HG02884 (cell line): Measurements from ENCODE around the gene OPCML.

Experiments
- ATAC-seq: cut with Tn5 transposase; IDR thresholded peaks from one replicate; pipeline ENCODE4 v1.9.1; 2021; ENCODE audit warnings: mild to moderate bottlenecking, moderate library complexity; ENCODE audit not compliant: unreplicated experiment

OPCML gene

GRCh38 chr11:133011604-133012003, 520.7 kb downstream of the OPCML start:
- no peak for ATAC-seq

- ATAC-seq, result no peak
These were observed 525.2 kb downstream of the OPCML start for GRCh38 chr11:133007027-133007584.

DNA sequence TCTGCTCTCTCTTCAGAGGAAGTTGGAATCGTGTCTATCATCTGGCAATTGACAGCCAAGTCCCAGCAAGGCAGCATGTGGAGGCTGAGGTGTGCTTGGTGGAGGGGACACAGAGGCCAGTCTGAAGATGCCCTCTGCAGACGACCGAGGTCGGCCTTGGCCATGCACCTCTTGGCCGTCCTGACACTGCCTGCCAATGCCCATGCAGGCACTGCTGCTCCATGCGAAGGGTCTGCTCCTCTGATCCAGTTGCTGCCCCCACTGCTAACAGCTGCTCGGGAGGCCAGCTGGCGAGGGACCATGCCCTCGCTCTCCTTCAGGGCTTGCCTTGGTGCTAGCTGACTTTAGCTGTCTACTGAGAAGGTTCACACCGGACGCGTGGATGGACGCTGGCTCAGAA, 527.9 kb downstream of the OPCML start:
- no peak for ATAC-seq

GRCh38 chr11:132999516-132999915, 532.8 kb downstream of the OPCML start:
- ATAC-seq, result no peak

DNA sequence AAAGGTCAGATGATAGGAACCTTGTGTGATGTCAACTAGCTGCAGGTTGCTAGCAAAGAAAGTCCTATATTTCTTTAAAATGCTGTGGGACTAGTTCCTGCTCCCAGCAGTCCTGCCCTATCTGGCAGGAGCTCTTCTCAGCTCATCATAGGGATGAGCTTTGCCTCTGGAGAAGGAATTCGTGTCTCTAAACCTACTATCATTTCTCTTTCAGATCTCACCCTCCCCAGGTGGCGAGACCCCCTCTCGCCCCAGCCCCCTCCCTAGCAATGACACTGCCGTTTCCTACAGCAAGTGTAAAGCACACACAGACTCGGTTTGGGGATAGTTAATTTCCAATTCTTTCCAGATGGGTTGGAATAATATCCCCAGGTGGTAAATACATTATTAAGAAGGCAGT, 533.3 kb downstream of the OPCML start:
- no peak for ATAC-seq

DNA sequence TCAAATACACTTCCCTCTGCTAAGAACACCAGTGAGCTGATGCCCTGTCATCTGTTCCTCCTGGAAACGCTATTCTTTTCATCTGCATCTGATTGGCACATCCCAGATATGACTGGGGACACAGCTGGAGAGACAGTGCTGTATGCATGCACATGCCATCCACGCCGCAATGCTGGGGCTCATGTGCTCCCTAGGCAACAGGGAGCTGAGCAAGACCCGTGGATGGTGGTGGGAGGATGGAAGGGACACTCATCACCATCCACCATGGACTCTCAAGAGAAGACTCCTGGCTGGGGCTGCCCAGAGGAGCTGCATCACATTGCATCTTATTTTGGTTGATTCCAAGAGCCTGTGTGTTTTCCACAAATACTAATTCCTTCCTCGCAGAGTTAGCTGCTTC, 534.9 kb downstream of the OPCML start:
- ATAC-seq, result no peak

GRCh38 chr11:132994966-132995365, 537.3 kb downstream of the OPCML start:
- no peak for ATAC-seq

- ATAC-seq, result no peak
These were observed 538.3 kb downstream of the OPCML start for GRCh38 chr11:132993991-132994502.

- no peak for ATAC-seq
These were observed 539.3 kb downstream of the OPCML start for GRCh38 chr11:132992838-132993631.

- no peak for ATAC-seq
These were observed 543.9 kb downstream of the OPCML start for GRCh38 chr11:132988411-132988810.

DNA sequence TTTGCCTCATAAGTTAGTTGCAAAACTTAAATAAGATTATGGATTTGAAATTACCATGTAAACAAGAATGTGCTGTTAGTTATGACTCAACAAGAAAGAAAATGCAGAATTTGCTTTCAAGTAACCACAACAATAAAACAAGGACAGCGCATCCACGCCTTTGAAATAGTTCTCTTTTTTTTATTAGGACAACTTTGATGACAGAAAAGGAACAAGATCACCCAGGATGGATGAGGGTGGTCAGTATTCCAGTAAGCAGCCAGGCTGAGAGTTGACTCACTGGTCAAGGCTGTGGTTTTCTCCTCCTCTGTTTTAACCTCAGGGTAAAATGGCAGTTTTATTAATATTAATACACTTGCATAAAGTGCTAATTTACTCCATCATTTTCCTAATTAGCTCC, 544.4 kb downstream of the OPCML start:
- ATAC-seq, result no peak

DNA sequence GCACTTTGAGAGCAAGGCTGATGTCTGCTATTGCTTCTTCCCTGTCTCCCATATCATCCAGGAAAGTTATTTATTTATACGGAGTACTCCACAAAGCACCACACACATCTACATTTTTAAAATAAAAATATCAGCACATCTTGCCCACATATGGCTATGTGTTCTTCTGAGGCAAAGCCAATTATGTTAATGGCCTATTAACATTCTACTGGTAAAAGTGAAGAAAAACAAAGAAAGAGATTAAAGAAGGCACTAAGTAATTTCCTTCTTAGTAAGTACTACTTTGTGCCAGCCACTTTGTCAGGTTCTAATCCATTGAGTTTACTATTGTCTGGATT, 548.7 kb downstream of the OPCML start:
- no peak for ATAC-seq

GRCh38 chr11:132982772-132983640, 549.3 kb downstream of the OPCML start:
- ATAC-seq, result no peak

DNA sequence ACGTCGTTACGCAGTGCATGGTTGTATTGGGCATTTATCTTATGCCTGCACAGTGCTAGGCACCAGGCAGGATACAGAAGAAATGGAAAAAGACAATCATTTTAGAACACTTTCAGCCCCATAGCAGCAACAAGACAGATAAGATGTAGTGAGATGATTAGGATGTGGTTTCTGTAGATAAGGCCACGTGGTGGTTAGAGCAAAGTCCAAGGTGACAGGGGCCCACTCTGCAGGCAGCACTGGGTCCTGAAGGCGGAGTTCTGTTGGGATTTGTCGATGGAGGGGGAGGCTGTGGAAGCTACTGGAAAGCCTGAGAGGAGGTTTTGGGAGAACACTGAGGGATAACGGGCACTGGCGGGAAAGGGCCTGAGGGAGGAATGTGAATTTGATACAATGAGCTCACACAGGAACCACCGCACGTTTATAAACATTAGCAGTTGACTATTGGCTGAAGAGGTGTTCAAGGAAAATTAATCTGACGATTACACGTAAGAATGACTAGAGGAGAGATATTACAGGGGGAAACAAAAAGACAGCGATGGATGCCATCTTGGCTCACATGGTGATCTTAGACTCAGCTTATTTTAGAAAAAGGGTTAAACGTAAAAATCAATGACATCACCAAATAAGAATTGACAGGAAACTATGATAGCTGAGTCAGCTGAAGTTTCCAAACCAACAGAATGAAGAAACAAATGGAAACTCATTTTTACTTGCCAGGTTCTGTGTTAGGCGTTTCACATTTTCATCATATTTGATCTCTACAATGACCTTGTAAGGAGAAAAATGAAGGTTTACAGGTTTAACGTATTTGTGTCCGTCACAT, 551.0 kb downstream of the OPCML start:
- no peak for ATAC-seq

- no peak for ATAC-seq
These were observed 551.6 kb downstream of the OPCML start for GRCh38 chr11:132980670-132981069.

- ATAC-seq, result no peak
These were observed 554.6 kb downstream of the OPCML start for GRCh38 chr11:132977746-132978145.

DNA sequence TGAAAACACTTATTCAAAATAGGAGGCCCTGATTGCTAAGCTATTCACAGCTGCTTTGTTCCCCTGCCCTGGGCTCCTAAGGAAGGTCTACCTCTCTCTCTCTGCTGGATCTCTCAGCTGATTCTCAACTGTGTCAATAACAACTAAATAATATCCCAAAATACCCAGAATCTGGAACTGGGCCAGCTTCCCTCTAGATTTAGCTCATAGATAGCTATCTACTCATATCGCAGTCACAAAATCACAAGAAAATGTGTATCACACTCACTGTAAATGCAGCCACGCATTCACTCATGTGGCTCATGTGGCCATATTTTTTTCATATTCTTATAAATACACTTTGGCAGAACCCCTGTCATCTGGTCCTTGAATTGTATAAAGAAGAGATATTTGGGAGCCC, 555.1 kb downstream of the OPCML start:
- ATAC-seq, result no peak

GRCh38 chr11:132976115-132976514, 556.2 kb downstream of the OPCML start:
- ATAC-seq, result no peak

- no peak for ATAC-seq
These were observed 558.6 kb downstream of the OPCML start for GRCh38 chr11:132973686-132974085.

GRCh38 chr11:132972565-132972964, 559.7 kb downstream of the OPCML start:
- ATAC-seq, result no peak

DNA sequence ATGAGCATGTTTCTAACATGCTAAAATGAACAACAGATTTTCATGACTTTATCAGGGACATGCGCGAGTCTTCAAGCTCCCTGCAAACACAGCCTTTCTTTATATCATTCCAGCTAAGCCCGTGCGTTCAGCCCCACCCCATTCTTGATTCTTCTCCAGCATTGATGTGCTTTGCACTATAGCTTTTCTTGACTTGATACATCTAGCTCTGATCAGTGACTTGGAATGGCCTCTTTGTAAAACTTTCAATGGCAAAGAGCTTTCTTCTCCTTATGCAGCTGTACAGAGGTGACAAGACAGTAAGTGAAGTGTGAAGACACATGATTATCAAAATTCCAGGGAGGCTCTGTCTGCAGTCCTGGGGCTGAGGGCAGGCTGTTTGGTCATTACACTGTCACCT, 561.0 kb downstream of the OPCML start:
- ATAC-seq, result no peak
